GM12878 (cell line): ENCODE results near the gene PIK3R2. TPM values are rescaled to one million over a fixed set of nuclear protein-coding genes. Genes with fewer than 3 reads are reported as not detected.

Experiments
- EED ChIP-seq: sonication (generic); IDR thresholded peaks from 2 replicates; pipeline ENCODE4 v1.6.1; 2016; ENCODE audit warnings: antibody characterized with exemption, low read depth
- ELK1 ChIP-seq: IDR thresholded peaks from 2 replicates; pipeline ENCODE4 v1.6.1; 2012; ENCODE audit warnings: low read depth, low read length, improper control_type of control experiment
- HDAC6 ChIP-seq: fragments of 200-600 bp; sonication (generic); IDR thresholded peaks from one replicate; pipeline ENCODE4 v1.8.0; 2017; ENCODE audit warnings: antibody characterized with exemption; ENCODE audit not compliant: unreplicated experiment
- JUNB ChIP-seq: IDR thresholded peaks from 2 replicates; pipeline ENCODE4 v1.6.1; 2016; ENCODE audit warnings: antibody characterized with exemption, mild to moderate bottlenecking
- LARP7 ChIP-seq: fragments of 450-650 bp; IDR thresholded peaks from 2 replicates; pipeline ENCODE4 v1.6.1; 2017; ENCODE audit warnings: mild to moderate bottlenecking
- MEF2B ChIP-seq: fragments of 450-650 bp; IDR thresholded peaks from 2 replicates; pipeline ENCODE4 v1.6.1; 2018; ENCODE audit warnings: mild to moderate bottlenecking, moderate library complexity; ENCODE audit not compliant: partially characterized antibody, poor library complexity, severe bottlenecking
- NKRF ChIP-seq: fragments of 450-650 bp; conservative IDR thresholded peaks from 2 replicates; pipeline ENCODE4 v1.6.1; 2017; ENCODE audit warnings: mild to moderate bottlenecking, moderate library complexity
- PBX3 ChIP-seq: IDR thresholded peaks from 2 replicates; pipeline ENCODE4 v1.6.1; 2011; ENCODE audit warnings: mild to moderate bottlenecking, low read depth, low read length, moderate library complexity; ENCODE audit not compliant: insufficient replicate concordance
- PML ChIP-seq: IDR thresholded peaks from 2 replicates; pipeline ENCODE4 v1.6.1; 2012; ENCODE audit warnings: low read length, inconsistent platforms
- PRDM15 ChIP-seq: fragments of 450-650 bp; formaldehyde crosslinking; IDR thresholded peaks from 2 replicates; pipeline ENCODE4 v1.4.0; 2020; ENCODE audit warnings: mild to moderate bottlenecking, moderate library complexity
- RBBP5 ChIP-seq: fragments of 200-600 bp; sonication (generic); conservative IDR thresholded peaks from 2 replicates; pipeline ENCODE4 v1.6.1; 2016
- RUNX3 ChIP-seq: IDR thresholded peaks from 2 replicates; pipeline ENCODE4 v1.6.1; 2012; ENCODE audit warnings: low read length, inconsistent platforms
- SIN3A ChIP-seq: IDR thresholded peaks from 2 replicates; pipeline ENCODE4 v1.6.1; 2012; ENCODE audit warnings: low read depth, low read length, improper control_type of control experiment
- SKIL ChIP-seq: fragments of 450-650 bp; IDR thresholded peaks from 2 replicates; pipeline ENCODE4 v1.6.1; 2017; ENCODE audit warnings: mild to moderate bottlenecking, low read depth, inconsistent platforms; ENCODE audit not compliant: poor library complexity, severe bottlenecking
- SREBF1 ChIP-seq: IDR thresholded peaks from 2 replicates; pipeline ENCODE4 v1.6.1; 2012; ENCODE audit warnings: mild to moderate bottlenecking, low read length
- YBX1 ChIP-seq: fragments of 450-650 bp; IDR thresholded peaks from 2 replicates; pipeline ENCODE4 v1.6.1; 2016; ENCODE audit warnings: antibody characterized with exemption
- ZNF24 ChIP-seq: fragments of 450-650 bp; IDR thresholded peaks from 2 replicates; pipeline ENCODE4 v1.6.1; 2017; ENCODE audit warnings: antibody characterized with exemption, mild to moderate bottlenecking
- ZNF622 ChIP-seq: fragments of 450-650 bp; IDR thresholded peaks from 2 replicates; pipeline ENCODE4 v1.6.1; 2017; ENCODE audit warnings: mild to moderate bottlenecking, inconsistent platforms
- polyA plus RNA-seq, 11 experiments: library from polyadenylated mRNA; depleted of rRNA in 4 of 11; unstranded in 6 of 11; stranded (reverse) in 5 of 11; fragments of >200 nt; fragmentation: Nextera tagmentation in 4 of 11; fragmentation: Illumina TruSeq in 1 of 11; extraction: Ambion mirVana in 4 of 11; extraction: Trizol in 1 of 11; gene quantifications; 1 replicate in 1 of 11; 2 replicates in 10 of 11; pipeline versions ENCODE4 v1.2.1 to v1.2.3, GENCODE V29; 2011 to 2016; ENCODE audit warnings: inconsistent platforms in 2 of 11, missing spikeins in 2 of 11, low read depth in 1 of 11
- total RNA-seq, 4 experiments: library from RNA; depleted of rRNA in 3 of 4; stranded (reverse); fragments of >200 nt in 3 of 4; fragmentation: Illumina TruSeq in 1 of 4; extraction: Trizol in 1 of 4; gene quantifications; 2 replicates each; pipeline versions ENCODE4 v1.2.1 to v1.2.3, GENCODE V29; 2013 to 2021

The PIK3R2 gene
- total and polyA plus RNA-seq, 10 of the 15 experiments (the other 5 are each of a cell fraction or from before 2014, with no cell fraction given) = 0.26 to 22.6 (median 2.5) TPM

- TF ChIP-seq ZNF24 = no peak
- no peak for TF ChIP-seq PML
- TF ChIP-seq SIN3A = peak; percentile 77; the same call in 1 of the 2 replicates
- no peak for TF ChIP-seq LARP7
- TF ChIP-seq RBBP5 = no peak
- no peak for TF ChIP-seq PRDM15 (CRISPR knock-in tag)
- TF ChIP-seq HDAC6 = no peak
- TF ChIP-seq MEF2B = no peak
- no peak for TF ChIP-seq ZNF622
- TF ChIP-seq ELK1 = no peak
- TF ChIP-seq RUNX3 = no peak
- TF ChIP-seq NKRF = peak; percentile 60
- TF ChIP-seq SKIL = no peak
- TF ChIP-seq PBX3 = no peak
- TF ChIP-seq YBX1 = no peak
- no peak for TF ChIP-seq JUNB
- no peak for TF ChIP-seq EED
- no peak for TF ChIP-seq SREBF1
- TF ChIP-seq, all 136 proteins: peak for 14
Measured at GRCh38 chr19:18117692-18118378, 35.1 kb upstream of the PIK3R2 start (continued).
